GM12878 (cell line): ENCODE measurements around the gene HIVEP3. TPM values are rescaled to one million over a fixed set of nuclear protein-coding genes. Genes with fewer than 3 reads are reported as not detected.

ENCODE experiments used
- ATAC-seq: fragments of 200-7000 bp; cut with Tn5 transposase; 3 replicates; pipeline ENCODE4 v1.9.1; 2020; ENCODE audit warnings: mild to moderate bottlenecking, moderate library complexity
- BruUV-seq: library from RNA; stranded (reverse); fragments of 400-500 nt; replicated peaks from 2 replicates; lab custom pipeline; 2021; lab: Mats Ljungman, UMichigan
- CTCF ChIA-PET: fragments of 300-600 bp; sonication (Branson Sonifier 250); formaldehyde crosslinking; extraction: SDS; loops from one replicate; lab custom pipeline; 2021; ENCODE audit warnings: inconsistent platforms; lab: Yijun Ruan, JAX
- POLR2A ChIA-PET: fragments of 350-600 bp; formaldehyde crosslinking; extraction: SDS; loops from one replicate; lab custom pipeline; 2021; ENCODE audit warnings: inconsistent platforms; lab: Charles Lee
- RAD21 ChIA-PET: fragments of 300-600 bp; sonication (Branson Sonifier 250); formaldehyde crosslinking; loops from one replicate; lab custom pipeline; 2023; ENCODE audit warnings: antibody characterized with exemption; ENCODE audit not compliant: unreplicated experiment; lab: Charles Lee
- SMC1A ChIA-PET: fragments of 300-600 bp; sonication (Branson Sonifier 250); formaldehyde crosslinking; loops from one replicate; lab custom pipeline; 2023; ENCODE audit not compliant: unreplicated experiment, uncharacterized antibody; lab: Charles Lee
- DNase-seq: peaks from one replicate; pipeline ENCODE4 v3.0.0-alpha.2; 2011; ENCODE audit warnings: low read depth, low spot score
- FAIRE-seq: peaks from 3 replicates; lab custom pipeline; 2011; peaks lifted over from hg19 to GRCh38; lab: Jason Lieb, UNC
- H2AFZ ChIP-seq: 2 replicates; pipeline ENCODE4 v1.6.0; 2011; ENCODE audit warnings: low read depth, low read length, control low read depth; ENCODE audit not compliant: control insufficient read depth
- H3K27ac ChIP-seq: 2 replicates; pipeline ENCODE4 v1.5.1; 2011; ENCODE audit warnings: control low read depth; ENCODE audit not compliant: control insufficient read depth, insufficient read depth
- H3K27me3 ChIP-seq, 2 experiments: replicated peaks in 1 of 2; 2 replicates each; pipeline versions ENCODE4 v1.6.0 to v1.6.1; 2011; ENCODE audit warnings: low read length in 1 of 2; ENCODE audit not compliant: control insufficient read depth in 2 of 2, insufficient read depth in 2 of 2
- H3K36me3 ChIP-seq, 2 experiments: 2 replicates each; pipeline ENCODE4 v1.5.1; 2011; ENCODE audit warnings: low read length in 1 of 2; ENCODE audit not compliant: control insufficient read depth in 2 of 2, insufficient read depth in 2 of 2
- H3K4me1 ChIP-seq: 2 replicates; pipeline ENCODE4 v1.6.1; 2011; ENCODE audit warnings: mild to moderate bottlenecking, low read length, moderate library complexity, mixed read lengths; ENCODE audit not compliant: control insufficient read depth, insufficient read depth
- H3K4me2 ChIP-seq: 2 replicates; pipeline ENCODE4 v1.6.0; 2011; ENCODE audit warnings: control low read depth; ENCODE audit not compliant: control insufficient read depth, insufficient read depth
- H3K4me3 ChIP-seq: fragments of 200-600 bp; sonication (generic); 2 replicates; pipeline ENCODE4 v1.5.1; 2016
- H3K79me2 ChIP-seq: 2 replicates; pipeline ENCODE4 v1.6.0; 2011; ENCODE audit warnings: low read length; ENCODE audit not compliant: control insufficient read depth, insufficient read depth
- H3K9ac ChIP-seq: 2 replicates; pipeline ENCODE4 v1.8.0; 2011; ENCODE audit warnings: low read length, control low read depth, mixed read lengths; ENCODE audit not compliant: control insufficient read depth, insufficient read depth
- H3K9me3 ChIP-seq: replicated peaks from 3 replicates; pipeline ENCODE4 v1.5.1; 2011; ENCODE audit warnings: mild to moderate bottlenecking, low read length; ENCODE audit not compliant: control insufficient read depth, insufficient read depth
- H4K20me1 ChIP-seq: 2 replicates; pipeline ENCODE4 v1.6.0; 2011; ENCODE audit not compliant: control insufficient read depth, insufficient read depth
- BACH1 ChIP-seq: fragments of 450-650 bp; IDR thresholded peaks from 2 replicates; pipeline ENCODE4 v1.6.1; 2017; ENCODE audit warnings: mild to moderate bottlenecking, borderline replicate concordance
- DPF2 ChIP-seq: fragments of 450-650 bp; IDR thresholded peaks from 2 replicates; pipeline ENCODE4 v1.6.1; 2017; ENCODE audit warnings: mild to moderate bottlenecking
- ESRRA ChIP-seq: IDR thresholded peaks from 2 replicates; pipeline ENCODE4 v1.6.1; 2012; ENCODE audit warnings: mild to moderate bottlenecking, low read length, improper control_type of control experiment
- ETV6 ChIP-seq, 2 experiments: fragments of 450-650 bp in 1 of 2; IDR thresholded peaks in 1 of 2; conservative IDR thresholded peaks in 1 of 2; 2 replicates each; pipeline ENCODE4 v1.6.1; 2014; ENCODE audit warnings: antibody characterized with exemption in 1 of 2, borderline replicate concordance in 1 of 2, low read depth in 1 of 2, mild to moderate bottlenecking in 1 of 2, moderate library complexity in 1 of 2
- EZH2 ChIP-seq: IDR thresholded peaks from 2 replicates; pipeline ENCODE4 v1.6.1; 2012; ENCODE audit warnings: low read depth, mild to moderate bottlenecking, control low read depth, inconsistent platforms, low read length, borderline replicate concordance; ENCODE audit not compliant: control insufficient read depth
- IKZF1 ChIP-seq: fragments of 450-650 bp; conservative IDR thresholded peaks from 2 replicates; pipeline ENCODE4 v1.6.1; 2017; ENCODE audit warnings: antibody characterized with exemption, mild to moderate bottlenecking
- MTA2 ChIP-seq: fragments of 450-650 bp; IDR thresholded peaks from 2 replicates; pipeline ENCODE4 v1.6.1; 2016; ENCODE audit warnings: low read depth, mild to moderate bottlenecking, moderate library complexity
- NRF1 ChIP-seq: conservative IDR thresholded peaks from 2 replicates; pipeline ENCODE4 v1.6.1; 2011; ENCODE audit warnings: mild to moderate bottlenecking, low read depth, low read length, improper control_type of control experiment
- RBBP5 ChIP-seq: fragments of 200-600 bp; sonication (generic); conservative IDR thresholded peaks from 2 replicates; pipeline ENCODE4 v1.6.1; 2016
- TARDBP ChIP-seq: IDR thresholded peaks from 2 replicates; pipeline ENCODE4 v1.6.1; 2016; ENCODE audit warnings: borderline replicate concordance
- TBL1XR1 ChIP-seq: IDR thresholded peaks from 2 replicates; pipeline ENCODE4 v1.6.1; 2012; ENCODE audit warnings: low read depth, low read length, improper control_type of control experiment
- WGBS: methylation state at CpG from one replicate; pipeline ENCODE4 v1.1.6; 2016; ENCODE audit warnings: low lambda C conversion rate; ENCODE audit not compliant: insufficient replicate concordance, insufficient coverage; ENCODE audit errors: missing lambda C conversion rate; 5-methylcytosine and 5-hydroxymethylcytosine counted together
- in situ Hi-C: fragments of 300-500 bp; cut with MboI; formaldehyde crosslinking; loops from 9 replicates; pipeline ENCODE4 v1.14.3; 2018; ENCODE audit warnings: mixed read lengths
- intact Hi-C: fragments of 100-400 bp; cut with micrococcal nuclease; formaldehyde crosslinking; loops from one replicate; pipeline ENCODE4 v1.14.2; 2022; ENCODE audit not compliant: unreplicated experiment
- polyA plus RNA-seq, 11 experiments: library from polyadenylated mRNA; depleted of rRNA in 4 of 11; unstranded in 6 of 11; stranded (reverse) in 5 of 11; fragments of >200 nt; fragmentation: Nextera tagmentation in 4 of 11; fragmentation: Illumina TruSeq in 1 of 11; extraction: Ambion mirVana in 4 of 11; extraction: Trizol in 1 of 11; gene quantifications; 1 replicate in 1 of 11; 2 replicates in 10 of 11; pipeline versions ENCODE4 v1.2.1 to v1.2.3, GENCODE V29; 2011 to 2016; ENCODE audit warnings: inconsistent platforms in 2 of 11, missing spikeins in 2 of 11, low read depth in 1 of 11
- total RNA-seq, 4 experiments: library from RNA; depleted of rRNA in 3 of 4; stranded (reverse); fragments of >200 nt in 3 of 4; fragmentation: Illumina TruSeq in 1 of 4; extraction: Trizol in 1 of 4; gene quantifications; 2 replicates each; pipeline versions ENCODE4 v1.2.1 to v1.2.3, GENCODE V29; 2013 to 2021
- TF ChIP-seq, protein P1 (sequence below): fragments of 450-650 bp; IDR thresholded peaks from 2 replicates; pipeline ENCODE4 v1.6.1; 2017; ENCODE audit warnings: mild to moderate bottlenecking, moderate library complexity
- TF ChIP-seq, protein P2 (sequence below): fragments of 450-650 bp; IDR thresholded peaks from 2 replicates; pipeline ENCODE4 v1.6.1; 2017; ENCODE audit warnings: mild to moderate bottlenecking, moderate library complexity

The HIVEP3 gene
- total and polyA plus RNA-seq, 10 of the 15 experiments (the other 5 are each of a cell fraction or from before 2014, with no cell fraction given) = 1.8 to 13.6 (median 3.8) TPM

DNA sequence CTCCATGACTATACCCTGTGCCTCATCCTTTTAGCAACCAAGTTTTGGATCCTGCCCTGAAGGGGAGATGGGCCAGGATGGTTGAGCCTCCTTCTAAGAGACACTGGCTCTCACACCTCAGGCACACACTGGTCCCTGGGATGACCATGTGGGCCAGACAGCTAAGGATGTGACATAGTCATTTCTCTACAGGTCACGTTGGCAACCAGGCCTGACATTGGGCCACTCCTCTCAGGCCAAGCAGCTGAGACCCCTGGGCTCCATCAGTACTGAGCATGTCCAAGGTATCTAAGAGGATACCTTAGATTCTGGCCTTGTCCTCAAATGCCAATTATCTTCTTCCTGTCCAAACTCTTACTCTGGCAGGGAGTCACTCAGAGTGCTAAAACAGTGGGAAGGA is 238.7 kb downstream of the HIVEP3 start:
- TF ChIP-seq RBBP5 (no peak), ETV6 (conservative IDR thresholded peaks at IDR 0.05 in 1 of 2, IDR thresholded peaks at IDR 0.05 in 1 of 2; ENCODE audit: borderline replicate concordance in 1 of 2, low read depth in 1 of 2) (no peak), IKZF1 (no peak), EZH2 (no peak), ESRRA (no peak), DPF2 (no peak), TARDBP (no peak), TBL1XR1 (no peak), NRF1 (no peak), BACH1 (no peak), MTA2 (no peak)
- TF ChIP-seq, protein P1, sequence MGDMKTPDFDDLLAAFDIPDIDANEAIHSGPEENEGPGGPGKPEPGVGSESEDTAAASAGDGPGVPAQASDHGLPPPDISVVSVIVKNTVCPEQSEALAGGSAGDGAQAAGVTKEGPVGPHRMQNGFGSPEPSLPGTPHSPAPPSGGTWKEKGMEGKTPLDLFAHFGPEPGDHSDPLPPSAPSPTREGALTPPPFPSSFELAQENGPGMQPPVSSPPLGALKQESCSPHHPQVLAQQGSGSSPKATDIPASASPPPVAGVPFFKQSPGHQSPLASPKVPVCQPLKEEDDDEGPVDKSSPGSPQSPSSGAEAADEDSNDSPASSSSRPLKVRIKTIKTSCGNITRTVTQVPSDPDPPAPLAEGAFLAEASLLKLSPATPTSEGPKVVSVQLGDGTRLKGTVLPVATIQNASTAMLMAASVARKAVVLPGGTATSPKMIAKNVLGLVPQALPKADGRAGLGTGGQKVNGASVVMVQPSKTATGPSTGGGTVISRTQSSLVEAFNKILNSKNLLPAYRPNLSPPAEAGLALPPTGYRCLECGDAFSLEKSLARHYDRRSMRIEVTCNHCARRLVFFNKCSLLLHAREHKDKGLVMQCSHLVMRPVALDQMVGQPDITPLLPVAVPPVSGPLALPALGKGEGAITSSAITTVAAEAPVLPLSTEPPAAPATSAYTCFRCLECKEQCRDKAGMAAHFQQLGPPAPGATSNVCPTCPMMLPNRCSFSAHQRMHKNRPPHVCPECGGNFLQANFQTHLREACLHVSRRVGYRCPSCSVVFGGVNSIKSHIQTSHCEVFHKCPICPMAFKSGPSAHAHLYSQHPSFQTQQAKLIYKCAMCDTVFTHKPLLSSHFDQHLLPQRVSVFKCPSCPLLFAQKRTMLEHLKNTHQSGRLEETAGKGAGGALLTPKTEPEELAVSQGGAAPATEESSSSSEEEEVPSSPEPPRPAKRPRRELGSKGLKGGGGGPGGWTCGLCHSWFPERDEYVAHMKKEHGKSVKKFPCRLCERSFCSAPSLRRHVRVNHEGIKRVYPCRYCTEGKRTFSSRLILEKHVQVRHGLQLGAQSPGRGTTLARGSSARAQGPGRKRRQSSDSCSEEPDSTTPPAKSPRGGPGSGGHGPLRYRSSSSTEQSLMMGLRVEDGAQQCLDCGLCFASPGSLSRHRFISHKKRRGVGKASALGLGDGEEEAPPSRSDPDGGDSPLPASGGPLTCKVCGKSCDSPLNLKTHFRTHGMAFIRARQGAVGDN = no peak
- TF ChIP-seq, protein P2, sequence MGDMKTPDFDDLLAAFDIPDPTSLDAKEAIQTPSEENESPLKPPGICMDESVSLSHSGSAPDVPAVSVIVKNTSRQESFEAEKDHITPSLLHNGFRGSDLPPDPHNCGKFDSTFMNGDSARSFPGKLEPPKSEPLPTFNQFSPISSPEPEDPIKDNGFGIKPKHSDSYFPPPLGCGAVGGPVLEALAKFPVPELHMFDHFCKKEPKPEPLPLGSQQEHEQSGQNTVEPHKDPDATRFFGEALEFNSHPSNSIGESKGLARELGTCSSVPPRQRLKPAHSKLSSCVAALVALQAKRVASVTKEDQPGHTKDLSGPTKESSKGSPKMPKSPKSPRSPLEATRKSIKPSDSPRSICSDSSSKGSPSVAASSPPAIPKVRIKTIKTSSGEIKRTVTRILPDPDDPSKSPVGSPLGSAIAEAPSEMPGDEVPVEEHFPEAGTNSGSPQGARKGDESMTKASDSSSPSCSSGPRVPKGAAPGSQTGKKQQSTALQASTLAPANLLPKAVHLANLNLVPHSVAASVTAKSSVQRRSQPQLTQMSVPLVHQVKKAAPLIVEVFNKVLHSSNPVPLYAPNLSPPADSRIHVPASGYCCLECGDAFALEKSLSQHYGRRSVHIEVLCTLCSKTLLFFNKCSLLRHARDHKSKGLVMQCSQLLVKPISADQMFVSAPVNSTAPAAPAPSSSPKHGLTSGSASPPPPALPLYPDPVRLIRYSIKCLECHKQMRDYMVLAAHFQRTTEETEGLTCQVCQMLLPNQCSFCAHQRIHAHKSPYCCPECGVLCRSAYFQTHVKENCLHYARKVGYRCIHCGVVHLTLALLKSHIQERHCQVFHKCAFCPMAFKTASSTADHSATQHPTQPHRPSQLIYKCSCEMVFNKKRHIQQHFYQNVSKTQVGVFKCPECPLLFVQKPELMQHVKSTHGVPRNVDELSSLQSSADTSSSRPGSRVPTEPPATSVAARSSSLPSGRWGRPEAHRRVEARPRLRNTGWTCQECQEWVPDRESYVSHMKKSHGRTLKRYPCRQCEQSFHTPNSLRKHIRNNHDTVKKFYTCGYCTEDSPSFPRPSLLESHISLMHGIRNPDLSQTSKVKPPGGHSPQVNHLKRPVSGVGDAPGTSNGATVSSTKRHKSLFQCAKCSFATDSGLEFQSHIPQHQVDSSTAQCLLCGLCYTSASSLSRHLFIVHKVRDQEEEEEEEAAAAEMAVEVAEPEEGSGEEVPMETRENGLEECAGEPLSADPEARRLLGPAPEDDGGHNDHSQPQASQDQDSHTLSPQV = no peak
- intact Hi-C loops (no loop called here), in situ Hi-C loops (no loop called here)
- H3K4me2 ChIP-seq = no peak overlapping the region
- RAD21 ChIA-PET = interaction anchor here (0.8 to 3.7 kb wide), 7 partner anchors 13 to 70 kb away, joined by 3 to 16 read pairs (median 4); no protein-coding TSS in a partner anchor
- H4K20me1 ChIP-seq = no peaks in the 10 kb centered on the region
- no peak overlapping the region for H3K27ac ChIP-seq
- SMC1A ChIA-PET = interaction anchor here (1.3 to 2.6 kb wide), 4 partner anchors 12 to 20 kb away, joined by 3 to 10 read pairs (median 9); no protein-coding TSS in a partner anchor
- H3K9ac ChIP-seq = no peak overlapping the region
- H3K4me1 ChIP-seq = peaks cover 44% of the 10 kb centered on the region
- DNase-seq (no peak), FAIRE-seq (no peak), ATAC-seq (no peak)
- H3K27me3 ChIP-seq = no peaks in the 10 kb centered on the region
- H2AFZ ChIP-seq = no peak overlapping the region
- no peaks in the 10 kb centered on the region for H3K79me2 ChIP-seq
- POLR2A ChIA-PET = interaction anchor here (1.5 to 4.6 kb wide), 3 partner anchors 14 to 22 kb away, joined by 3 to 17 read pairs (median 7); no protein-coding TSS in a partner anchor
- 88% methylated on average over 1 of the region's 1 CpG for WGBS
- H3K4me3 ChIP-seq = no peak overlapping the region
- CTCF ChIA-PET = interaction anchor here (1.1 to 4.5 kb wide), 5 partner anchors 10 to 18 kb away, joined by 3 to 20 read pairs (median 5); no protein-coding TSS in a partner anchor
- H3K36me3 ChIP-seq = no peaks in the 10 kb centered on the region
- no peaks in the 10 kb centered on the region for H3K9me3 ChIP-seq
- TSS peak; percentile 33 for BruUV-seq
